Peyer's patch (tissue), 4 donors: Measurements from ENCODE around the gene PIGP.
"Not testable (repeated sequence)": the region's sequence is repeated elsewhere in the genome, so short reads cannot be mapped to it uniquely, and the experiment has no call there.

Experiments
- POLR2A ChIP-seq, 2 donors: fragments of 450-650 bp; IDR thresholded peaks; one replicate each; pipeline ENCODE4 v1.5.1; 2017; ENCODE audit warnings: antibody characterized with exemption in 2 of 2, mild to moderate bottlenecking in 2 of 2, moderate library complexity in 2 of 2
- TF ChIP-seq, protein P1 (sequence below), 6 experiments: fragments of 450-650 bp in 4 of 6; fragments of 200-600 bp in 2 of 6; sonication (generic) in 1 of 6; IDR thresholded peaks; one replicate each; pipeline ENCODE4 v1.5.1; 2017 to 2019; ENCODE audit warnings: antibody characterized with exemption in 6 of 6, mild to moderate bottlenecking in 3 of 6, moderate library complexity in 1 of 6

DNA sequence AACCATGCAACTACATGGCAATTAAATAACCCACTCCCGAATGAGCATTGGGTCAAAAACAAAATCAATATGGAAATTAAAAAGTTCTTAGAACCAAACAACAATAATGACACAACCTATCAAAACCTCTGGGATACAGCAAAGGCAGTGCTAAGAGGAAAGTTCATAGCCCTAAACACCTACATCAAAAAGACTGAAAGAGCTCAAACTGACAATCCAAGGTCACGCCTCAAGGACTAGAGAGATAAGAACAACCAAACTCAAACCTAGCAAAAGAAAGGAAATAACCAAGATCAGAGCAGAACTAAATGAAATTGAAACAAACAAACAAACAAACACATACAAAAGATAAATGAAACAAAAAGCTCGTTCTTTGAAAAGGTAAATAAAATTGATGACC, 23.1 kb downstream of the PIGP start:
- TF ChIP-seq POLR2A (IDR thresholded peaks at IDR 0.05), result not testable (repeated sequence)
- TF ChIP-seq, protein P1, sequence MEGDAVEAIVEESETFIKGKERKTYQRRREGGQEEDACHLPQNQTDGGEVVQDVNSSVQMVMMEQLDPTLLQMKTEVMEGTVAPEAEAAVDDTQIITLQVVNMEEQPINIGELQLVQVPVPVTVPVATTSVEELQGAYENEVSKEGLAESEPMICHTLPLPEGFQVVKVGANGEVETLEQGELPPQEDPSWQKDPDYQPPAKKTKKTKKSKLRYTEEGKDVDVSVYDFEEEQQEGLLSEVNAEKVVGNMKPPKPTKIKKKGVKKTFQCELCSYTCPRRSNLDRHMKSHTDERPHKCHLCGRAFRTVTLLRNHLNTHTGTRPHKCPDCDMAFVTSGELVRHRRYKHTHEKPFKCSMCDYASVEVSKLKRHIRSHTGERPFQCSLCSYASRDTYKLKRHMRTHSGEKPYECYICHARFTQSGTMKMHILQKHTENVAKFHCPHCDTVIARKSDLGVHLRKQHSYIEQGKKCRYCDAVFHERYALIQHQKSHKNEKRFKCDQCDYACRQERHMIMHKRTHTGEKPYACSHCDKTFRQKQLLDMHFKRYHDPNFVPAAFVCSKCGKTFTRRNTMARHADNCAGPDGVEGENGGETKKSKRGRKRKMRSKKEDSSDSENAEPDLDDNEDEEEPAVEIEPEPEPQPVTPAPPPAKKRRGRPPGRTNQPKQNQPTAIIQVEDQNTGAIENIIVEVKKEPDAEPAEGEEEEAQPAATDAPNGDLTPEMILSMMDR (IDR thresholded peaks at IDR 0.05), result not testable (repeated sequence)
